ENCODE measurements around the gene LMX1A.

Gene LMX1A

GRCh38 chr1:165367375-165367993 is 11.0 kb upstream of the LMX1A start:
- peak; percentile 67 for DNase-seq (ENCODE audit: low spot score)

- no peak for DNase-seq (ENCODE audit: low spot score)
Observed at GRCh38 chr1:165365341-165365740, 8.8 kb upstream of the LMX1A start.

GRCh38 chr1:165364568-165365133 is 8.1 kb upstream of the LMX1A start:
- DNase-seq (ENCODE audit: low spot score), result no peak

GRCh38 chr1:165356876-165357275 is 361 bp upstream of the LMX1A start:
- DNase-seq (ENCODE audit: low spot score), result no peak

- no peak for DNase-seq (ENCODE audit: low spot score)
Observed at GRCh38 chr1:165355139-165355976, 1.2 kb downstream of the LMX1A start.

GRCh38 chr1:165354739-165355138 is 1.8 kb downstream of the LMX1A start:
- no peak for DNase-seq (ENCODE audit: low spot score)

- DNase-seq (ENCODE audit: low spot score), result no peak
Observed at GRCh38 chr1:165353731-165354671, 2.5 kb downstream of the LMX1A start.

- DNase-seq (ENCODE audit: low spot score), result no peak
Observed at GRCh38 chr1:165352442-165353293, 3.8 kb downstream of the LMX1A start.

GRCh38 chr1:165351863-165352441 is 4.6 kb downstream of the LMX1A start:
- no peak for DNase-seq (ENCODE audit: low spot score)

GRCh38 chr1:165350840-165351239 is 5.7 kb downstream of the LMX1A start:
- DNase-seq (ENCODE audit: low spot score), result no peak

- no peak for DNase-seq (ENCODE audit: low spot score)
Observed at GRCh38 chr1:165345502-165345901, 11.0 kb downstream of the LMX1A start.

GRCh38 chr1:165344736-165345135 is 11.8 kb downstream of the LMX1A start:
- DNase-seq (ENCODE audit: low spot score), result no peak

- no peak for DNase-seq (ENCODE audit: low spot score)
Observed at GRCh38 chr1:165344198-165344597, 12.3 kb downstream of the LMX1A start.

GRCh38 chr1:165342587-165342986 is 13.9 kb downstream of the LMX1A start:
- no peak for DNase-seq (ENCODE audit: low spot score)

- DNase-seq (ENCODE audit: low spot score), result no peak
Observed at GRCh38 chr1:165342168-165342567, 14.3 kb downstream of the LMX1A start.

- no peak for DNase-seq (ENCODE audit: low spot score)
Observed at GRCh38 chr1:165339164-165339563, 17.4 kb downstream of the LMX1A start.

- DNase-seq (ENCODE audit: low spot score), result no peak
Observed at GRCh38 chr1:165330483-165330882, 26.0 kb downstream of the LMX1A start.

GRCh38 chr1:165329104-165329503 is 27.4 kb downstream of the LMX1A start:
- no peak for DNase-seq (ENCODE audit: low spot score)

- DNase-seq (ENCODE audit: low spot score), result no peak
Observed at GRCh38 chr1:165328136-165328535, 28.4 kb downstream of the LMX1A start.

- no peak for DNase-seq (ENCODE audit: low spot score)
Observed at GRCh38 chr1:165327538-165327937, 29.0 kb downstream of the LMX1A start.

Measured in globus pallidus (tissue), 1 donor.